Mesothelial cell of epicardium (in vitro differentiated cells): ENCODE measurements around the gene OR52K1. TPM values are rescaled to one million over a fixed set of nuclear protein-coding genes. Genes with fewer than 3 reads are reported as not detected.

ENCODE experiments used
- DNase-seq, 2 experiments: peaks; one replicate each; pipeline ENCODE4 v3.0.0; 2021; ENCODE audit warnings: low spot score in 2 of 2; ENCODE audit not compliant: unreplicated experiment in 2 of 2
- H3K27ac Mint-ChIP-seq: 2 replicates; pipeline ENCODE4 v1.8.0; 2021; ENCODE audit warnings: mixed read lengths
- H3K27me3 Mint-ChIP-seq: 2 replicates; pipeline ENCODE4 v1.8.0; 2021; ENCODE audit warnings: low read depth, mixed read lengths
- H3K36me3 Mint-ChIP-seq: 2 replicates; pipeline ENCODE4 v1.8.0; 2021; ENCODE audit warnings: mixed read lengths
- H3K4me1 Mint-ChIP-seq: 2 replicates; pipeline ENCODE4 v1.8.0; 2021; ENCODE audit warnings: mixed read lengths
- H3K4me3 Mint-ChIP-seq: 2 replicates; pipeline ENCODE4 v1.8.0; 2021; ENCODE audit warnings: mild to moderate bottlenecking, moderate library complexity, mixed read lengths
- H3K9me3 Mint-ChIP-seq: 2 replicates; pipeline ENCODE4 v1.8.0; 2021; ENCODE audit warnings: mixed read lengths
- total RNA-seq: library from RNA; stranded (reverse); gene quantifications from 3 replicates; pipeline ENCODE4 v1.2.1, GENCODE V29; 2021
- TF ChIP-seq, protein P1 (sequence below): fragments of 200-600 bp; sonication (generic); IDR thresholded peaks from one replicate; pipeline ENCODE4 v1.5.0; 2021; ENCODE audit warnings: antibody characterized with exemption; ENCODE audit not compliant: unreplicated experiment

Gene OR52K1
- total RNA-seq, result 0.07 TPM in 1 of 3 replicates, not detected in the others

DNA sequence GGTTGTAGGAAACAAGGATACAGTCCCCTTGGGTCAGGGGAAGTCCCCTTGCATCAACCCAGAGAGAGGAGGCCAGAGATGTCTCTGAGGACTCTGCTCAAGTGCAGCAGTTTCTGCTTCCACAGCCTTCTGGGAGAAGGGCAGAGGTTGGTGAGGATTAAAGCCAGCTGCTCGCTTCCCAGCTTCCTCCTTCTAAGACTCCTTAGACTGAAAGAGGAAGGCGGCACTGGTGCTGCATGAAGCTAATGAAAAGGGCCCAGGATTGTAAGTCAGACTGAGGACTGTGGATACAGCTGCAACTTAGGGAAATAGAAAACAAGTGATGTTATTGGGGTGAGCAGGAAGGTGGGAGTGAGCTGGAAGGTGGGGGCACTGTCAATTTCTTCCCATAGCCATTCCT lies at the start of gene OR52K1:
TSS of gene OR52K1 (plus strand) at position 202 of the 400 bp plus-strand sequence. CDS start 6,255 bp downstream, outside the sequence.
- no peak for DNase-seq
- Mint-ChIP-seq H3K27me3 (peaks cover 4% of the 10 kb centered on the region), H3K4me1 (peaks cover 2% of the 10 kb centered on the region), H3K9me3 (no peaks in the 10 kb centered on the region), H3K4me3 (no peak within 1 kb of the TSS), H3K27ac (no peak within 1 kb of the TSS), H3K36me3 (no peaks in the 10 kb centered on the region)
- TF ChIP-seq, protein P1, sequence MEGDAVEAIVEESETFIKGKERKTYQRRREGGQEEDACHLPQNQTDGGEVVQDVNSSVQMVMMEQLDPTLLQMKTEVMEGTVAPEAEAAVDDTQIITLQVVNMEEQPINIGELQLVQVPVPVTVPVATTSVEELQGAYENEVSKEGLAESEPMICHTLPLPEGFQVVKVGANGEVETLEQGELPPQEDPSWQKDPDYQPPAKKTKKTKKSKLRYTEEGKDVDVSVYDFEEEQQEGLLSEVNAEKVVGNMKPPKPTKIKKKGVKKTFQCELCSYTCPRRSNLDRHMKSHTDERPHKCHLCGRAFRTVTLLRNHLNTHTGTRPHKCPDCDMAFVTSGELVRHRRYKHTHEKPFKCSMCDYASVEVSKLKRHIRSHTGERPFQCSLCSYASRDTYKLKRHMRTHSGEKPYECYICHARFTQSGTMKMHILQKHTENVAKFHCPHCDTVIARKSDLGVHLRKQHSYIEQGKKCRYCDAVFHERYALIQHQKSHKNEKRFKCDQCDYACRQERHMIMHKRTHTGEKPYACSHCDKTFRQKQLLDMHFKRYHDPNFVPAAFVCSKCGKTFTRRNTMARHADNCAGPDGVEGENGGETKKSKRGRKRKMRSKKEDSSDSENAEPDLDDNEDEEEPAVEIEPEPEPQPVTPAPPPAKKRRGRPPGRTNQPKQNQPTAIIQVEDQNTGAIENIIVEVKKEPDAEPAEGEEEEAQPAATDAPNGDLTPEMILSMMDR, result no peak

DNA sequence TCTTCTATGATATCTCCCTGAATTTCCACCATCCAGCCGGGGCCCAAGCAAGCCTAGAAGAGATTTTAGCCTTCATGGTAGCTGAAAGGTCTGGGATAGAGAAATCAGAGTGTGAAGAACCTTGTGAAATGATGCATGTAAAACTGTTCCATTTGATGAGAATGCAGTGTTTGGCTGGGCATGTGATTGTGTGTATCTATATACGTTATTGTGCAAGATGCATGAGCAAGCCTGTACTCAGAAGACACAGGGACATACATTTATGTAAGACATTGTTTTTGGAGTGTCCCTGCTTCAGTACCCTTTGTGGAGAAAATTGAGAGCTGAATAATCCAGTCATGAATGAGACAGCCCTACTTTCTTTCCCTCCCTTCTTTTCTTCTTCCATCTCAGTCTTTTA lies 48.6 kb upstream of the OR52K1 start:
- no peak for DNase-seq
- H3K27ac Mint-ChIP-seq, result no peak overlapping the region
- H3K27me3 Mint-ChIP-seq, result peaks cover 17% of the 10 kb centered on the region
- no peaks in the 10 kb centered on the region for H3K4me1 Mint-ChIP-seq
- no peaks in the 10 kb centered on the region for H3K36me3 Mint-ChIP-seq
- H3K4me3 Mint-ChIP-seq, result no peak overlapping the region
- peaks cover 4% of the 10 kb centered on the region for H3K9me3 Mint-ChIP-seq
- TF ChIP-seq, protein P1, result no peak

DNA sequence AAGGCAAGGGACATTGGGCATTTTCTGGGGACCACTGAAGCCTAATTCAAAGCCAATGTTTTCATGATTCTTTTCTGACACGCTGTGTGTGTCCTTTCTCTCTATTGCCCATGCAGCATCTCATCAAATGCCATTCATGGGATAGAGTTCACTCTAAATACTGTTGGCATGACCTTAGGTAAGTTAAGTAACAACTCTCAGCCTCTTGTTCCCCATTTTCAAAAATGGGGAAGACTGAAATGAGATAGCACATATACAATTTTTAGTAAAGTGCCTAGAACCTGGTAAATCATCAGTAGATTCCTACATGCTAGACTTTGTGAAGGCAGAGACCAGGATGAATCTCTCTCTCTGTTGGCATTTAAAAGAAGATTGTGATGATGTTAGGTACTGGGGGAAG lies 46.0 kb upstream of the OR52K1 start:
- Mint-ChIP-seq H3K4me1 (no peaks in the 10 kb centered on the region), H3K27ac (no peak overlapping the region), H3K4me3 (no peak overlapping the region), H3K9me3 (peaks cover 10% of the 10 kb centered on the region), H3K36me3 (no peaks in the 10 kb centered on the region), H3K27me3 (peaks cover 17% of the 10 kb centered on the region)
- TF ChIP-seq, protein P1, result no peak
- no peak for DNase-seq

DNA sequence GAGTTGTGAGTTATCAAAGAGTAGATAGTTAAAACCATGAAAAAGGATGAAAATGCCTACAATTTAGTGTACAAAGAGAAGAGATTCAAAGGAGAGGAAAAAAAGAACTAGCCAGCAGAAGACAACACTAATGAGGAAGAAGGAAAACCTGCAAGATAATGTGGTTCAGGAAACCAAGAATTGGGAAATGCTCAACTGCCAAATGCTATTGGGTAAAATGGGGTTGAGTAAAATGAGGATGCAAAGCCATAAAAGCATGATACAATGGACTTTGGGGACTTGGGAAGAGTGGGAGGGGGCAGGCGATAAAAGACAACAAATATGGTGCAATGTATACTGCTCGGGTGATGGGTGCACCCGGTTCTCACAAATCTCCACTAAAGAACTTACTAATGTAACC lies 40.9 kb upstream of the OR52K1 start:
- no peaks in the 10 kb centered on the region for H3K4me1 Mint-ChIP-seq
- no peak overlapping the region for H3K4me3 Mint-ChIP-seq
- H3K9me3 Mint-ChIP-seq, result peaks cover 13% of the 10 kb centered on the region
- H3K36me3 Mint-ChIP-seq, result no peaks in the 10 kb centered on the region
- no peak overlapping the region for H3K27ac Mint-ChIP-seq
- no peak for DNase-seq
- no peaks in the 10 kb centered on the region for H3K27me3 Mint-ChIP-seq
- TF ChIP-seq, protein P1, result no peak

DNA sequence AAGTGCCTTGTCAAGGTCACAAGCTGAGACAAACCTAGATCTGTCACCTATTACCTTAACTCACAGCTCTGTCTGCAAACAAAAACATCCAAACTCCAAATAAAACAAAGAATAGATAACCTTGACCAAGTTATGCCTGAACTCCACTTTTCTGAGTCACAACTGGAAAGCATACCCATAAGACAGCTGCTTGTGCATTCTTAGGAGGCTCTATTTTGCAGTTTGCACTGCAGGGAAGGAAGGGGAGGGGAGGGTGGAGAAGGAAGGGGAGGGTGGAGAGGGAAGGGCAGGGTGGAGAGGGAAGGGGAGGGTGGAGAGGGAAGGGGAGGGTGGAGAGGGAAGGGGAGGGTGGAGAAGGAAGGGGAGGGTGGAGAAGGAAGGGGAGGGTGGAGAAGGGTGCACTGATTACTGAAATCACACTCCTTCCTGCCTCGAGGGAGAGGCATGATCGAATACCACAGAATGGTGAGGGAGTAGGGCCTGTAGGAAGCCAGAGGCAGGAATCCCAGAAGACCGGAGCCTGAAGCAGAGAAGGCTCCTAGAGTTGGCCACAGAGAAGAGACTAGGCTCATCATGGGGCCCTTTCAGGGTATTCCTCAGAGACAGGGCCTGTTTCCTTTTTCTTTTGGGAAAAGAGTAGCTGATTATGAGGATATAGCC lies 39.1 kb upstream of the OR52K1 start:
- Mint-ChIP-seq H3K4me1 (no peaks in the 10 kb centered on the region), H3K4me3 (no peak overlapping the region), H3K9me3 (peaks cover 13% of the 10 kb centered on the region), H3K36me3 (no peaks in the 10 kb centered on the region), H3K27me3 (no peaks in the 10 kb centered on the region), H3K27ac (no peak overlapping the region)
- TF ChIP-seq, protein P1, result no peak
- DNase-seq, result no peak
